Activated naive CD8-positive, alpha-beta T cell treated with anti-CD3 and anti-CD28 coated beads, Interleukin-2, amount 10 ng/mL, durations not matched to agents 7 days and 5 days (primary cell): ENCODE data around the gene PHLDA1. TPM values are rescaled to one million over a fixed set of nuclear protein-coding genes. Genes with fewer than 3 reads are reported as not detected.
A peak's percentile ranks its signal among the peaks of the same experiment; 100 is the strongest.

ENCODE experiments used
- ATAC-seq: fragments of 150-1000 bp; cut with Tn5 transposase; one replicate; pipeline ENCODE4 v1.10.0; 2021; ENCODE audit warnings: low read depth, moderate library complexity
- POLR2A ChIA-PET: fragments of 350-600 bp; sonication (Branson Sonifier 250); formaldehyde crosslinking; loops from one replicate; lab custom pipeline; 2021; ENCODE audit warnings: antibody characterized with exemption; lab: Charles Lee
- DNase-seq: peaks from one replicate; pipeline ENCODE4 v3.0.0; 2021
- H3K27ac Mint-ChIP-seq: one replicate; pipeline ENCODE4 v1.8.0; 2022; ENCODE audit warnings: mild to moderate bottlenecking, mixed read lengths
- H3K27me3 Mint-ChIP-seq: one replicate; pipeline ENCODE4 v1.8.0; 2022; ENCODE audit warnings: mild to moderate bottlenecking, moderate library complexity, mixed read lengths
- H3K36me3 Mint-ChIP-seq: one replicate; pipeline ENCODE4 v1.8.0; 2021; ENCODE audit warnings: mild to moderate bottlenecking, mixed read lengths
- H3K4me1 Mint-ChIP-seq: one replicate; pipeline ENCODE4 v1.8.0; 2021; ENCODE audit warnings: mixed read lengths
- H3K4me3 Mint-ChIP-seq: one replicate; pipeline ENCODE4 v1.8.0; 2022; ENCODE audit warnings: mild to moderate bottlenecking, moderate library complexity, mixed read lengths
- H3K9me3 Mint-ChIP-seq: one replicate; pipeline ENCODE4 v1.8.0; 2021; ENCODE audit warnings: mixed read lengths
- total RNA-seq, 2 experiments: library from RNA; stranded (reverse); gene quantifications; one replicate each; pipeline ENCODE4 v1.2.3, GENCODE V29; 2021

Gene PHLDA1
- total RNA-seq, 2 experiments from 2014 or later = 5.2 to 5.8 TPM

GRCh38 chr12:76055393-76055792, 23.8 kb upstream of the PHLDA1 start:
- POLR2A ChIA-PET = no interaction called here
- H3K36me3 Mint-ChIP-seq = peaks cover 26% of the 10 kb centered on the region
- H3K9me3 Mint-ChIP-seq = no peaks in the 10 kb centered on the region
- H3K4me3 Mint-ChIP-seq = no peak overlapping the region
- ATAC-seq (no peak), DNase-seq (no peak)
- H3K27me3 Mint-ChIP-seq = no peaks in the 10 kb centered on the region
- no peak overlapping the region for H3K27ac Mint-ChIP-seq
- peaks cover 6% of the 10 kb centered on the region for H3K4me1 Mint-ChIP-seq

GRCh38 chr12:76049575-76050251, 18.1 kb upstream of the PHLDA1 start:
- ATAC-seq = no peak
- no peaks in the 10 kb centered on the region for H3K4me1 Mint-ChIP-seq
- no peaks in the 10 kb centered on the region for H3K27me3 Mint-ChIP-seq
- DNase-seq = no peak
- POLR2A ChIA-PET = no interaction called here
- H3K36me3 Mint-ChIP-seq = peaks cover 16% of the 10 kb centered on the region
- no peak overlapping the region for H3K4me3 Mint-ChIP-seq
- H3K9me3 Mint-ChIP-seq = no peaks in the 10 kb centered on the region
- no peak overlapping the region for H3K27ac Mint-ChIP-seq

- ATAC-seq (no peak), DNase-seq (no peak)
- Mint-ChIP-seq H3K9me3 (no peaks in the 10 kb centered on the region), H3K27ac (no peak overlapping the region), H3K4me1 (no peaks in the 10 kb centered on the region), H3K4me3 (no peak overlapping the region), H3K27me3 (no peaks in the 10 kb centered on the region), H3K36me3 (peaks cover 15% of the 10 kb centered on the region)
- POLR2A ChIA-PET = interaction anchor here (0.6 to 0.7 kb wide), 2 partner anchors 46 to 716 kb away, joined by 3 to 5 read pairs; no protein-coding TSS in a partner anchor
Measured at GRCh38 chr12:76047742-76048141, 16.2 kb upstream of the PHLDA1 start.

GRCh38 chr12:76047060-76047459, 15.5 kb upstream of the PHLDA1 start:
- H3K4me3 Mint-ChIP-seq = no peak overlapping the region
- no peaks in the 10 kb centered on the region for H3K9me3 Mint-ChIP-seq
- H3K36me3 Mint-ChIP-seq = peaks cover 11% of the 10 kb centered on the region
- no peak for DNase-seq
- H3K27me3 Mint-ChIP-seq = no peaks in the 10 kb centered on the region
- ATAC-seq = no peak
- no peak overlapping the region for H3K27ac Mint-ChIP-seq
- POLR2A ChIA-PET = interaction anchor here (0.6 to 0.7 kb wide), 2 partner anchors 47 to 716 kb away, joined by 3 to 5 read pairs; no protein-coding TSS in a partner anchor
- H3K4me1 Mint-ChIP-seq = no peaks in the 10 kb centered on the region

- Mint-ChIP-seq H3K27ac (no peak overlapping the region), H3K4me3 (no peak overlapping the region), H3K36me3 (peaks cover 5% of the 10 kb centered on the region), H3K9me3 (no peaks in the 10 kb centered on the region), H3K27me3 (no peaks in the 10 kb centered on the region), H3K4me1 (no peaks in the 10 kb centered on the region)
- POLR2A ChIA-PET = no interaction called here
- DNase-seq = no peak
- ATAC-seq = no peak
Measured at GRCh38 chr12:76043377-76043776, 11.8 kb upstream of the PHLDA1 start.

GRCh38 chr12:76042147-76042546, 10.6 kb upstream of the PHLDA1 start:
- ATAC-seq (no peak), DNase-seq (no peak)
- Mint-ChIP-seq H3K27me3 (no peaks in the 10 kb centered on the region), H3K9me3 (no peaks in the 10 kb centered on the region), H3K4me1 (peaks cover 5% of the 10 kb centered on the region), H3K4me3 (no peak overlapping the region), H3K36me3 (peaks cover 5% of the 10 kb centered on the region), H3K27ac (no peak overlapping the region)
- POLR2A ChIA-PET = no interaction called here

- POLR2A ChIA-PET = interaction anchor here (2.0 kb wide), 1 partner anchor 10 kb away, joined by 6 read pairs; the partner anchor contains the start of gene PHLDA1
- no peak for ATAC-seq
- no peak for DNase-seq
- H3K36me3 Mint-ChIP-seq = peaks cover 2% of the 10 kb centered on the region
- no peak overlapping the region for H3K4me3 Mint-ChIP-seq
- no peaks in the 10 kb centered on the region for H3K27me3 Mint-ChIP-seq
- no peak overlapping the region for H3K27ac Mint-ChIP-seq
- H3K4me1 Mint-ChIP-seq = peaks cover 6% of the 10 kb centered on the region
- no peaks in the 10 kb centered on the region for H3K9me3 Mint-ChIP-seq
Measured at GRCh38 chr12:76041406-76041805, 9.8 kb upstream of the PHLDA1 start.

GRCh38 chr12:76040461-76040860, 8.9 kb upstream of the PHLDA1 start:
- Mint-ChIP-seq H3K4me1 (peaks cover 9% of the 10 kb centered on the region), H3K27me3 (no peaks in the 10 kb centered on the region), H3K9me3 (no peaks in the 10 kb centered on the region), H3K4me3 (no peak overlapping the region), H3K36me3 (peaks cover 2% of the 10 kb centered on the region), H3K27ac (no peak overlapping the region)
- DNase-seq (no peak), ATAC-seq (no peak)
- POLR2A ChIA-PET = interaction anchor here (2.0 kb wide), 1 partner anchor 9 kb away, joined by 6 read pairs; the partner anchor contains the start of gene PHLDA1

GRCh38 chr12:76038176-76038575, 6.6 kb upstream of the PHLDA1 start:
- POLR2A ChIA-PET = interaction anchor here (1.2 kb wide), 1 partner anchor 511 kb away, joined by 3 read pairs; no protein-coding TSS in a partner anchor
- Mint-ChIP-seq H3K27me3 (no peaks in the 10 kb centered on the region), H3K36me3 (no peaks in the 10 kb centered on the region), H3K4me3 (no peak overlapping the region), H3K4me1 (peaks cover 16% of the 10 kb centered on the region), H3K9me3 (no peaks in the 10 kb centered on the region), H3K27ac (no peak overlapping the region)
- DNase-seq (no peak), ATAC-seq (no peak)

- Mint-ChIP-seq H3K27ac (no peak overlapping the region), H3K4me1 (peaks cover 21% of the 10 kb centered on the region), H3K36me3 (peaks cover 3% of the 10 kb centered on the region), H3K9me3 (no peaks in the 10 kb centered on the region), H3K27me3 (no peaks in the 10 kb centered on the region), H3K4me3 (no peak overlapping the region)
- ATAC-seq (peak; percentile 71), DNase-seq (no peak)
- POLR2A ChIA-PET = interaction anchor here (0.9 to 1.2 kb wide), 2 partner anchors 511 to 526 kb away, joined by 3 read pairs; partner anchors contain the start of gene KRR1
Measured at GRCh38 chr12:76037130-76038103, 5.8 kb upstream of the PHLDA1 start.

- POLR2A ChIA-PET = interaction anchor here (1.3 kb wide), 1 partner anchor 75 kb away, joined by 3 read pairs; no protein-coding TSS in a partner anchor
- H3K27me3 Mint-ChIP-seq = peaks cover 7% of the 10 kb centered on the region
- no peak for DNase-seq
- H3K36me3 Mint-ChIP-seq = peaks cover 7% of the 10 kb centered on the region
- peaks cover 32% of the 10 kb centered on the region for H3K4me1 Mint-ChIP-seq
- H3K9me3 Mint-ChIP-seq = no peaks in the 10 kb centered on the region
- H3K4me3 Mint-ChIP-seq = no peak overlapping the region
- ATAC-seq = no peak
- no peak overlapping the region for H3K27ac Mint-ChIP-seq
Measured at GRCh38 chr12:76035045-76035444, 3.5 kb upstream of the PHLDA1 start.

GRCh38 chr12:76033081-76034011, 1.8 kb upstream of the PHLDA1 start:
- H3K36me3 Mint-ChIP-seq = peaks cover 7% of the 10 kb centered on the region
- H3K4me3 Mint-ChIP-seq = no peak overlapping the region
- H3K27ac Mint-ChIP-seq = no peak overlapping the region
- peaks cover 35% of the 10 kb centered on the region for H3K4me1 Mint-ChIP-seq
- no peaks in the 10 kb centered on the region for H3K9me3 Mint-ChIP-seq
- ATAC-seq (no peak), DNase-seq (no peak)
- POLR2A ChIA-PET = interaction anchor here (0.6 to 3.6 kb wide), 3 partner anchors 10 to 638 kb away, joined by 3 to 44 read pairs (median 5); no protein-coding TSS in a partner anchor
- peaks cover 7% of the 10 kb centered on the region for H3K27me3 Mint-ChIP-seq
